NCI-H345 (cell line): ENCODE results near the gene DCC.

Source experiments
- DNase-seq: peaks from one replicate; lab custom pipeline; 2025; lab: John Stamatoyannopoulos, UW

The DCC gene

GRCh38 chr18:53080687-53081086 lies 740.7 kb downstream of the DCC start:
- no peak for DNase-seq

- DNase-seq: no peak
These were observed 753.6 kb downstream of the DCC start for GRCh38 chr18:53093636-53094035.

- DNase-seq: no peak
These were observed 761.6 kb downstream of the DCC start for GRCh38 chr18:53101536-53102105.

- no peak for DNase-seq
These were observed 774.4 kb downstream of the DCC start for GRCh38 chr18:53114441-53114840.

GRCh38 chr18:53115876-53116585 lies 776.0 kb downstream of the DCC start:
- no peak for DNase-seq

- no peak for DNase-seq
These were observed 777.9 kb downstream of the DCC start for GRCh38 chr18:53117851-53118250.

GRCh38 chr18:53126210-53126609 lies 786.2 kb downstream of the DCC start:
- DNase-seq: no peak

- no peak for DNase-seq
These were observed 791.0 kb downstream of the DCC start for GRCh38 chr18:53131001-53131400.

- no peak for DNase-seq
These were observed 794.7 kb downstream of the DCC start for GRCh38 chr18:53134711-53135110.

GRCh38 chr18:53135654-53136053 lies 795.7 kb downstream of the DCC start:
- DNase-seq: no peak

- DNase-seq: no peak
These were observed 799.9 kb downstream of the DCC start for GRCh38 chr18:53139746-53140500.

GRCh38 chr18:53142005-53142404 lies 802.0 kb downstream of the DCC start:
- no peak for DNase-seq

- no peak for DNase-seq
These were observed 807.5 kb downstream of the DCC start for GRCh38 chr18:53147472-53147871.

GRCh38 chr18:53148123-53148522 lies 808.1 kb downstream of the DCC start:
- no peak for DNase-seq

- no peak for DNase-seq
These were observed 812.5 kb downstream of the DCC start for GRCh38 chr18:53152476-53152875.

- no peak for DNase-seq
These were observed 813.3 kb downstream of the DCC start for GRCh38 chr18:53153281-53153680.

GRCh38 chr18:53153800-53154199 lies 813.8 kb downstream of the DCC start:
- no peak for DNase-seq

- DNase-seq: no peak
These were observed 825.8 kb downstream of the DCC start for GRCh38 chr18:53165770-53166169.

- no peak for DNase-seq
These were observed 829.3 kb downstream of the DCC start for GRCh38 chr18:53169346-53169745.

GRCh38 chr18:53191634-53192033 lies 851.6 kb downstream of the DCC start:
- peak; percentile 4 for DNase-seq

GRCh38 chr18:53193870-53194269 lies 853.9 kb downstream of the DCC start:
- no peak for DNase-seq

- no peak for DNase-seq
These were observed 879.9 kb downstream of the DCC start for GRCh38 chr18:53219853-53220252.

GRCh38 chr18:53224128-53224778 lies 884.3 kb downstream of the DCC start:
- no peak for DNase-seq
